Cortex of kidney (tissue), 1 donor: ENCODE results near the gene RSPO1.

ENCODE experiments used
- DNase-seq: peaks from one replicate; lab custom pipeline; 2025; lab: John Stamatoyannopoulos, UW

Gene RSPO1

GRCh38 chr1:37656881-37657280 is 22.2 kb upstream of the RSPO1 start:
- no peak for DNase-seq

- no peak for DNase-seq
Observed at GRCh38 chr1:37656026-37656425, 21.3 kb upstream of the RSPO1 start.

- no peak for DNase-seq
Observed at GRCh38 chr1:37655274-37655673, 20.6 kb upstream of the RSPO1 start.

GRCh38 chr1:37653906-37654305 is 19.2 kb upstream of the RSPO1 start:
- no peak for DNase-seq

GRCh38 chr1:37652976-37653375 is 18.3 kb upstream of the RSPO1 start:
- no peak for DNase-seq

GRCh38 chr1:37651803-37652202 is 17.1 kb upstream of the RSPO1 start:
- no peak for DNase-seq

GRCh38 chr1:37650721-37651120 is 16.0 kb upstream of the RSPO1 start:
- DNase-seq: no peak

- DNase-seq: no peak
Observed at GRCh38 chr1:37650173-37650572, 15.5 kb upstream of the RSPO1 start.

GRCh38 chr1:37647281-37647680 is 12.6 kb upstream of the RSPO1 start:
- no peak for DNase-seq

GRCh38 chr1:37641059-37641458 is 6.4 kb upstream of the RSPO1 start:
- no peak for DNase-seq

- no peak for DNase-seq
Observed at GRCh38 chr1:37636435-37636834, 1.7 kb upstream of the RSPO1 start.

GRCh38 chr1:37634992-37635902 is 555 bp upstream of the RSPO1 start:
- DNase-seq: no peak

- no peak for DNase-seq
Observed at GRCh38 chr1:37633938-37634243, 801 bp downstream of the RSPO1 start.

- no peak for DNase-seq
Observed at GRCh38 chr1:37633040-37633937, 1.4 kb downstream of the RSPO1 start.

GRCh38 chr1:37631036-37631435 is 3.7 kb downstream of the RSPO1 start:
- DNase-seq: no peak

GRCh38 chr1:37630426-37631028 is 4.2 kb downstream of the RSPO1 start:
- DNase-seq: no peak

GRCh38 chr1:37629726-37630425 is 4.8 kb downstream of the RSPO1 start:
- DNase-seq: no peak

- DNase-seq: no peak
Observed at GRCh38 chr1:37629008-37629407, 5.7 kb downstream of the RSPO1 start.

- DNase-seq: no peak
Observed at GRCh38 chr1:37628026-37628556, 6.6 kb downstream of the RSPO1 start.

- no peak for DNase-seq
Observed at GRCh38 chr1:37622131-37622530, 12.6 kb downstream of the RSPO1 start.

- DNase-seq: no peak
Observed at GRCh38 chr1:37621326-37621870, 13.3 kb downstream of the RSPO1 start.
